HepG2 (cell line): ENCODE results near the gene IGLON5. TPM values are rescaled to one million over a fixed set of nuclear protein-coding genes. Genes with fewer than 3 reads are reported as not detected.

ENCODE experiments used
- AGO2 ChIP-seq: fragments of 200-400 bp; formaldehyde crosslinking; optimal IDR thresholded peaks from 2 replicates; pipeline ENCODE3; 2017; ENCODE audit warnings: mild to moderate bottlenecking, low read depth, low read length, moderate library complexity
- CAMTA2 ChIP-seq: sonication (generic); formaldehyde crosslinking; IDR thresholded peaks from 2 replicates; pipeline ENCODE4 v1.4.0; 2020; ENCODE audit warnings: mild to moderate bottlenecking, missing genetic modification reagents, borderline replicate concordance
- DRAP1 ChIP-seq: IDR thresholded peaks from 2 replicates; pipeline ENCODE4 v1.6.1; 2016; ENCODE audit warnings: missing genetic modification reagents, missing compliant biosample characterization
- E2F2 ChIP-seq: sonication (generic); formaldehyde crosslinking; IDR thresholded peaks from 2 replicates; pipeline ENCODE4 v1.4.0; 2020; ENCODE audit warnings: missing genetic modification reagents, borderline replicate concordance
- FOXA1 ChIP-seq, 2 experiments: fragments of 450-650 bp in 1 of 2; sonication (generic) in 1 of 2; formaldehyde crosslinking in 1 of 2; IDR thresholded peaks; 2 replicates each; pipeline versions ENCODE4 v1.4.0 to v1.6.1; 2016 to 2020; ENCODE audit warnings: missing genetic modification reagents in 1 of 2
- FOXO1 ChIP-seq: sonication (generic); formaldehyde crosslinking; IDR thresholded peaks from 2 replicates; pipeline ENCODE4 v1.4.0; 2020; ENCODE audit warnings: missing genetic modification reagents
- GABPB1 ChIP-seq: IDR thresholded peaks from 2 replicates; pipeline ENCODE4 v1.6.1; 2016; ENCODE audit warnings: mild to moderate bottlenecking, missing genetic modification reagents, moderate library complexity, missing compliant biosample characterization
- GLMP ChIP-seq: sonication (generic); formaldehyde crosslinking; IDR thresholded peaks from 2 replicates; pipeline ENCODE4 v1.9.0; 2021; ENCODE audit warnings: missing genetic modification reagents, mild to moderate bottlenecking, borderline replicate concordance
- HHEX ChIP-seq: IDR thresholded peaks from 2 replicates; pipeline ENCODE4 v1.6.1; 2016; ENCODE audit warnings: control low read depth
- MNT ChIP-seq: fragments of 450-650 bp; IDR thresholded peaks from 2 replicates; pipeline ENCODE4 v1.6.1; 2016
- PHF5A ChIP-seq: IDR thresholded peaks from one replicate; pipeline ENCODE4 v1.6.1; 2018; ENCODE audit warnings: low read depth, missing genetic modification reagents; ENCODE audit not compliant: unreplicated experiment
- PPARG ChIP-seq: conservative IDR thresholded peaks from 2 replicates; pipeline ENCODE4 v1.6.1; 2016; ENCODE audit warnings: missing biosample characterization, missing genetic modification reagents
- RXRB ChIP-seq: IDR thresholded peaks from 2 replicates; pipeline ENCODE4 v1.6.1; 2016; ENCODE audit warnings: borderline replicate concordance, missing genetic modification reagents, missing compliant biosample characterization
- SP2 ChIP-seq: sonication (generic); formaldehyde crosslinking; IDR thresholded peaks from 2 replicates; pipeline ENCODE4 v1.5.1; 2020; ENCODE audit warnings: mild to moderate bottlenecking, missing genetic modification reagents
- SYNCRIP ChIP-seq: fragments of 200-400 bp; formaldehyde crosslinking; IDR thresholded peaks from 2 replicates; pipeline ENCODE4 v1.6.1; 2018; ENCODE audit warnings: mild to moderate bottlenecking, low read depth, low read length; ENCODE audit not compliant: insufficient read depth
- TCF12 ChIP-seq, 2 experiments: fragments of 450-650 bp in 1 of 2; sonication (generic) in 1 of 2; formaldehyde crosslinking in 1 of 2; IDR thresholded peaks; 2 replicates each; pipeline versions ENCODE4 v1.6.1 to v1.8.0; 2017 to 2022; ENCODE audit warnings: antibody characterized with exemption in 1 of 2, mild to moderate bottlenecking in 1 of 2, missing genetic modification reagents in 1 of 2, moderate library complexity in 1 of 2
- TERF1 ChIP-seq: sonication (generic); formaldehyde crosslinking; IDR thresholded peaks from 2 replicates; pipeline ENCODE4 v1.8.0; 2022; ENCODE audit warnings: mild to moderate bottlenecking, missing genetic modification reagents, moderate library complexity
- TIGD3 ChIP-seq: sonication (generic); formaldehyde crosslinking; IDR thresholded peaks from 2 replicates; pipeline ENCODE4 v1.5.1; 2020; ENCODE audit warnings: mild to moderate bottlenecking, missing genetic modification reagents, borderline replicate concordance
- TOE1 ChIP-seq: sonication (generic); formaldehyde crosslinking; IDR thresholded peaks from 2 replicates; pipeline ENCODE4 v1.4.0; 2020; ENCODE audit warnings: mild to moderate bottlenecking, missing genetic modification reagents
- ZBTB7A ChIP-seq: sonication (generic); formaldehyde crosslinking; IDR thresholded peaks from 2 replicates; pipeline ENCODE4 v1.8.0; 2022; ENCODE audit warnings: mild to moderate bottlenecking, missing genetic modification reagents
- ZNF616 ChIP-seq: sonication (generic); formaldehyde crosslinking; IDR thresholded peaks from 2 replicates; pipeline ENCODE4 v1.5.0; 2020; ENCODE audit warnings: low read depth, mild to moderate bottlenecking, missing genetic modification reagents
- polyA plus RNA-seq, 8 experiments: library from polyadenylated mRNA; depleted of rRNA in 3 of 8; stranded (reverse) in 7 of 8; unstranded in 1 of 8; fragments of >200 nt; fragmentation: Illumina TruSeq in 4 of 8; extraction: Trizol in 4 of 8; gene quantifications; 2 replicates each; pipeline versions ENCODE4 v1.2.1 to v1.2.3, GENCODE V29; 2011 to 2016; ENCODE audit warnings: low read depth in 4 of 8, missing spikeins in 1 of 8, mixed read lengths in 1 of 8; ENCODE audit not compliant: insufficient read depth in 1 of 8
- total RNA-seq, 5 experiments: library from RNA; depleted of rRNA; stranded (reverse); fragments of >200 nt; fragmentation: Illumina TruSeq; extraction: Trizol; gene quantifications; 2 replicates each; pipeline ENCODE4 v1.2.3, GENCODE V29; 2016; ENCODE audit warnings: low read depth in 1 of 5

The IGLON5 gene
- total and polyA plus RNA-seq, 2 of the 13 experiments (the other 11 are each of a cell fraction or from before 2014, with no cell fraction given), result 0.04 to 5.7 TPM

- TF ChIP-seq E2F2 (CRISPR knock-in tag) (peak; percentile 30; the same call in 1 of the 2 replicates), PPARG (peak; percentile 62), TIGD3 (CRISPR knock-in tag) (no peak), TCF12 (IDR thresholded peaks at IDR 0.05) (no peak), TCF12 (CRISPR knock-in tag; IDR thresholded peaks at IDR 0.05) (0 out of 2 replicates have a peak, but pooled peaks have one; percentile 36), FOXA1 (IDR thresholded peaks at IDR 0.05) (no peak), FOXA1 (CRISPR knock-in tag; IDR thresholded peaks at IDR 0.05) (peak; percentile 19; the same call in 1 of the 2 replicates), DRAP1 (CRISPR knock-in tag) (peak; percentile 85), ZNF616 (peak; percentile 82), PHF5A (peak; percentile 90), TOE1 (CRISPR knock-in tag) (no peak), ZBTB7A (peak; percentile 85; the same call in 1 of the 2 replicates), CAMTA2 (CRISPR knock-in tag) (no peak), SP2 (peak; percentile 52), HHEX (CRISPR knock-in tag) (no peak), AGO2 (peak; percentile 98), GLMP (CRISPR knock-in tag) (no peak), RXRB (CRISPR knock-in tag) (peak; percentile 70), TERF1 (CRISPR knock-in tag) (peak; percentile 89; the same call in 1 of the 2 replicates), FOXO1 (CRISPR knock-in tag) (peak; percentile 55; the same call in 1 of the 2 replicates), GABPB1 (CRISPR knock-in tag) (peak; percentile 93), SYNCRIP (no peak), MNT (peak; percentile 35; the same call in 1 of the 2 replicates)
These were observed 56.3 kb downstream of the IGLON5 start (continued) for GRCh38 chr19:51367565-51368365.
